Nephron (organoid): ENCODE results near the gene LRP8.

Experiments used
- H3K27ac Mint-ChIP-seq, 3 experiments: 2 replicates each; pipeline ENCODE4 v1.8.0; 2020; ENCODE audit warnings: mixed read lengths in 3 of 3, mild to moderate bottlenecking in 2 of 3, moderate library complexity in 1 of 3
- H3K27me3 Mint-ChIP-seq: 2 replicates; pipeline ENCODE4 v1.8.0; 2021; ENCODE audit warnings: low read depth, mild to moderate bottlenecking, moderate library complexity, mixed read lengths
- H3K36me3 Mint-ChIP-seq: 2 replicates; pipeline ENCODE4 v1.8.0; 2020; ENCODE audit warnings: low read depth, mixed read lengths
- H3K4me1 Mint-ChIP-seq: 2 replicates; pipeline ENCODE4 v1.8.0; 2020; ENCODE audit warnings: mixed read lengths
- H3K4me3 Mint-ChIP-seq, 3 experiments: 2 replicates each; pipeline ENCODE4 v1.8.0; 2020; ENCODE audit warnings: mild to moderate bottlenecking in 3 of 3, mixed read lengths in 3 of 3, moderate library complexity in 2 of 3
- H3K9me3 Mint-ChIP-seq: 2 replicates; pipeline ENCODE4 v1.8.0; 2020; ENCODE audit warnings: mixed read lengths
- TF ChIP-seq, protein P1 (sequence below), 3 experiments: fragments of 200-600 bp; sonication (generic); IDR thresholded peaks; one replicate each; pipeline ENCODE4 v1.5.0; 2021; ENCODE audit warnings: antibody characterized with exemption in 3 of 3; ENCODE audit not compliant: unreplicated experiment in 3 of 3

Gene LRP8

DNA sequence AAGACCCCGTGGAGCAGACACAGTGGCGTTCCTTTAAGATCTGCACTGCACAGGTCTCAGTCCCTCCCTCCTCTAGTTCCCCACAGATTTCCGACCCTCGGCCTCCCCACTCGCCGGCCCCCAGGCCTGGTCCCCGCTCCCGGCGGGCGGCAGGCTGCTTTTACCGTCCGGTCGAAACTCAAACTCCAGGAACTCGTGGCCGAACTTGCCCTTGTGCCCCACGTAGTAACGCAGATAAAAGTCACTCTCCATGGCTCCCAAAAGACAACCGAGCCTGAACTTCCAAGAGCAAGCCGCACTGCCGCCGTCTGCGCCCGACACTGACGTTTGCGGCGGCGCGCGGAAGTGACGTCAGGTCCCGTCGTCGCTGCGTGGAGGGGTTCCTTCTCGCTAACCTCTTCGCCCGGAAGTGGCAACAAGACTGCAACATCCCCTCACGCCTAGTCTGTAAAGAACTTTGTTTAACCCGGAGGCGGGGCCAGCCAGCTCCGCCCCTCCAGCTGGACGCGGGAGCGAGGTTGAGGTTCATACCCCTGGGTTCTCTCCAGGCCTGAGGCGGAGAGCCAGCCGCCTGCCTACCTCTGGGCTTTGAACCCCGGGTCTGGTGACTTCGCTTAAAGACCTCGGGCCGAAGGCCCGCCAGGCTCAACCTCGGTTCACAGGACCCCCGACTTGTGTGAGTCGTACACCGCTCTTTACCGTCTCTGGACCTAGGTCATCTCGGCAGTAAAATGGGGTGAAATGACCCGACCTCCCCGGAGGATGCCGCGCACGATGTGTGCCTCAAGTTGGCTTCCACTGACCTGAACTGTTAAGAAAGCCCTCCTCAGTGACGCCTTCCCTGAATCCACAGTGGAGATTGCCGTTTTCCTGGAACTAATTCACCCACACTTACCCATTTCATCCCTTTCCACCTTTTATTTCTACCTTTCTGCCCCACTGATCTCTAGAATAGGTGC, 89.4 kb downstream of the LRP8 start, which contains the start of gene MAGOH:
TSS of gene MAGOH (minus strand) at position 322 of the 959 bp plus-strand sequence. CDS start at position 252, 70 bp downstream.
- peak within 1 kb of the TSS; percentile 90 to 98 (median 92) for H3K27ac Mint-ChIP-seq
- no peaks in the 10 kb centered on the region for H3K9me3 Mint-ChIP-seq
- TF ChIP-seq, protein P1, sequence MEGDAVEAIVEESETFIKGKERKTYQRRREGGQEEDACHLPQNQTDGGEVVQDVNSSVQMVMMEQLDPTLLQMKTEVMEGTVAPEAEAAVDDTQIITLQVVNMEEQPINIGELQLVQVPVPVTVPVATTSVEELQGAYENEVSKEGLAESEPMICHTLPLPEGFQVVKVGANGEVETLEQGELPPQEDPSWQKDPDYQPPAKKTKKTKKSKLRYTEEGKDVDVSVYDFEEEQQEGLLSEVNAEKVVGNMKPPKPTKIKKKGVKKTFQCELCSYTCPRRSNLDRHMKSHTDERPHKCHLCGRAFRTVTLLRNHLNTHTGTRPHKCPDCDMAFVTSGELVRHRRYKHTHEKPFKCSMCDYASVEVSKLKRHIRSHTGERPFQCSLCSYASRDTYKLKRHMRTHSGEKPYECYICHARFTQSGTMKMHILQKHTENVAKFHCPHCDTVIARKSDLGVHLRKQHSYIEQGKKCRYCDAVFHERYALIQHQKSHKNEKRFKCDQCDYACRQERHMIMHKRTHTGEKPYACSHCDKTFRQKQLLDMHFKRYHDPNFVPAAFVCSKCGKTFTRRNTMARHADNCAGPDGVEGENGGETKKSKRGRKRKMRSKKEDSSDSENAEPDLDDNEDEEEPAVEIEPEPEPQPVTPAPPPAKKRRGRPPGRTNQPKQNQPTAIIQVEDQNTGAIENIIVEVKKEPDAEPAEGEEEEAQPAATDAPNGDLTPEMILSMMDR (IDR thresholded peaks at IDR 0.05; ENCODE audit: unreplicated experiment in 3 of 3) = no peak
- no peaks in the 10 kb centered on the region for H3K27me3 Mint-ChIP-seq
- H3K36me3 Mint-ChIP-seq = peaks cover 26% of the 10 kb centered on the region
- peaks cover 22% of the 10 kb centered on the region for H3K4me1 Mint-ChIP-seq
- H3K4me3 Mint-ChIP-seq = peak within 1 kb of the TSS; percentile 99 to 100 (median 100)

DNA sequence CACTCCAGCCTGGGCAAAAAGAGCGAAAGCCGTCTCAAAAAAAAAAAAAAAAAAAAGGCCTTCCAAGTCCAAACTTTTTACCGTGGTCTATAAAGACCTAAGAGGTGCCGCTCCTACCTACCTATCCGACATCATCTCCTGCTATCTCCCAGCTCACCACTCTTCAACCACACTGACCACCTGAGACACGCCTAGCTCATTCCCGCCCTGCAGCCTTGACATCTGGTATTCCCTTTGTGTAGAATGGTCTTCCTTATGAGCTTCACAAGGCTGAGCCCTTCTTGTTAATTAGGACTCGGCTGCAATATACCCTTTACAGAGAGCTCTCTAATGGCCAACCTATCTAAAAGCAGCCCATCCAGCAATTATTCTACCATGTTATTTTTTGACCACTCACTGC, 90.2 kb downstream of the LRP8 start:
- H3K9me3 Mint-ChIP-seq = no peaks in the 10 kb centered on the region

DNA sequence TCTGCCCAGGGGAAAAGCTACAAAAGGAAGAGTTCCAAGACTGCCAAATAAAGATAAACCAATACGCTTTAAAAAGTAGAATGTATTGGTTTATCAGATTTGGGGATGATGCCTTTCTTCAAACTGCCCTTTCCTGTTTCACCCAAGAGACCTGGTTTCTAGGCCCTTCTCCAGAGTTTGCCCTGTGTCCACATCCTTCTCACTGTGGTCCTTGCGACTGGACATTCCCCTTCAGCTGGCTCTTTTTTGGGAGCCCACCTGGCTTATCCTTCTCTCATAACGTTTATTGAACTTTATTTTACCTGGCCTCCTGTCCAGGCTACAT, 106.9 kb downstream of the LRP8 start:
- peak overlapping the region; percentile 85 to 99 (median 99) for H3K27ac Mint-ChIP-seq
- no peaks in the 10 kb centered on the region for H3K27me3 Mint-ChIP-seq
- H3K9me3 Mint-ChIP-seq = no peaks in the 10 kb centered on the region
- TF ChIP-seq, protein P1 (IDR thresholded peaks at IDR 0.05; ENCODE audit: unreplicated experiment in 3 of 3) = no peak
- H3K36me3 Mint-ChIP-seq = peaks cover 20% of the 10 kb centered on the region
- H3K4me3 Mint-ChIP-seq = peak overlapping the region; percentile 91 to 98 (median 92)
- H3K4me1 Mint-ChIP-seq = peaks cover 19% of the 10 kb centered on the region

More for the DNA sequence above, 90.2 kb downstream of the LRP8 start:
- Mint-ChIP-seq H3K27ac (peak overlapping the region; percentile 90 to 98 (median 92)), H3K27me3 (no peaks in the 10 kb centered on the region), H3K4me1 (peaks cover 22% of the 10 kb centered on the region), H3K36me3 (peaks cover 33% of the 10 kb centered on the region), H3K4me3 (peak overlapping the region; percentile 99 to 100 (median 100))
- TF ChIP-seq, protein P1 (IDR thresholded peaks at IDR 0.05; ENCODE audit: unreplicated experiment in 3 of 3) = no peak

DNA sequence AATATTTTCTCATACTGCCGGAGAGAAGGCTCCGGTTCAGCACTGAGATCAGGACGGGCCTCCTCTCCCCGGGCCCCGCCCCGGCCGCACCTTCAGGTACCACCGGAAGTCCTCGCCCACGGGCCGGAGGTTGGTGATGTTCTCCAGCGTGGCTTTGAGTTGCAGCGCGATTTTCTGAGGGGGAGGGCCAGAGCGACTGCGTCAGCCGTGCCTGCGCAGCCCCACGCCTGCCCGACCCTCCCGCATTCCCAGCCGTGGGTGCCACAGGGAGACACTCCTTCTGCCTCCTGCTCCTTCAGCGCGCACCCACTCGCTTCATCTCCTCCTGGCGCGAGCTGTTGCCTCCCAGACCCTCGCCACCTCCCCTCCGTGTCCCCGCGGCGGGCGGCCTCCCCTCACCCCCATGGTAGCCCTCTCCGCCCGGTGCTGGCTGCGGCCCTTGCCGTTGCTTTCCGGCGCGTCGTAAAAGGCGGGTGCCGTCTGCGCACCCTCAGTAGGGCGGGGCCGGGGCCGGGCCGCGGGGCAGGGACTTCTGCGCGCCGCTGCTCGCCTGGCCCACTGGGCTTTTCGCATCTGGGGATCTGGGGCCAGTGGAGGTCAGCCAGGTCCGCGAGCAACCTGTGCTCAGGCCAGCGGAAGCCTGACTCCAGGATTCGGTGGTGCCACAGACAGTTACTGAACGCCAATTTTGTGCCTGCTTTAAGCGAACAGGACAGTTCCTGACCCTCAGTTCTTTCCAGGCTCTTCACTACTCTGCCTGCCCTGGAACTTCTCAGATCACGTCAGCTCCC, 107.5 kb downstream of the LRP8 start, which contains the start of gene CZIB:
TSS of gene CZIB (minus strand) at position 464 of the 791 bp plus-strand sequence. CDS start at position 405, 59 bp downstream.
- peak within 1 kb of the TSS; percentile 85 to 99 (median 99) for H3K27ac Mint-ChIP-seq
- peak within 1 kb of the TSS; percentile 91 to 98 (median 92) for H3K4me3 Mint-ChIP-seq
- no peaks in the 10 kb centered on the region for H3K27me3 Mint-ChIP-seq
- H3K4me1 Mint-ChIP-seq = peaks cover 19% of the 10 kb centered on the region
- H3K9me3 Mint-ChIP-seq = no peaks in the 10 kb centered on the region
- TF ChIP-seq, protein P1 (IDR thresholded peaks at IDR 0.05; ENCODE audit: unreplicated experiment in 3 of 3) = no peak
- H3K36me3 Mint-ChIP-seq = peaks cover 20% of the 10 kb centered on the region

DNA sequence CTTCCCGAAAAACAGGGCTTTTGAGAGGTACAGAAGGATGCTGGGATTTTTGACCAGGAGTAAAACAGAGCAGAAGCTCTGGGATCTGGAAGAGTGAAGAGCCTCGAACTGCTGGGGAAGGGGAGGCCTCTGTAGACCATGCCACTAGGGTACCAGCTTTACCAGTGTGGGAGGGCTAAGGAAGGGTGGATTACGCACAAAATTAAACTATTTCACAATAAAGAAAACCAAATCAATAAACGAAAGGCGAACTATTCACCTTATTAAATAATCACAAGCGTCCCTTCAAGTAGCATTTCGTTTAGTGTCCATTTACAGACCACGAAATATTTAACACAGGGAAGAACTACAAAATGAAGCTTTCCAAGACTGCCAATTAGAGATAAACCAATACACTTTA, 108.2 kb downstream of the LRP8 start:
- H3K4me1 Mint-ChIP-seq = peaks cover 19% of the 10 kb centered on the region
- peak overlapping the region; percentile 85 to 99 (median 99) for H3K27ac Mint-ChIP-seq
- H3K36me3 Mint-ChIP-seq = peaks cover 20% of the 10 kb centered on the region
- TF ChIP-seq, protein P1 (IDR thresholded peaks at IDR 0.05; ENCODE audit: unreplicated experiment in 3 of 3) = no peak
- H3K9me3 Mint-ChIP-seq = no peaks in the 10 kb centered on the region
- H3K4me3 Mint-ChIP-seq = peak overlapping the region; percentile 91 to 98 (median 92)
- H3K27me3 Mint-ChIP-seq = no peaks in the 10 kb centered on the region
